GM23248 (cell line): ENCODE data around the gene NGEF. TPM values are rescaled to one million over a fixed set of nuclear protein-coding genes. Genes with fewer than 3 reads are reported as not detected.

Experiments used
- DNase-seq: peaks from one replicate; pipeline ENCODE4 v3.0.0-alpha.2; 2015
- H2AFZ ChIP-seq: fragments of 200-600 bp; sonication (generic); 2 replicates; pipeline ENCODE4 v1.6.1; 2016; ENCODE audit warnings: antibody characterized with exemption
- H3F3A ChIP-seq: fragments of 200-600 bp; sonication (generic); 2 replicates; pipeline ENCODE4 v1.6.1; 2016; ENCODE audit warnings: mild to moderate bottlenecking, antibody characterized with exemption, mixed run types; ENCODE audit not compliant: insufficient read depth
- H3K27ac ChIP-seq: fragments of 200-600 bp; sonication (generic); 2 replicates; pipeline ENCODE4 v1.5.1; 2016; ENCODE audit warnings: mild to moderate bottlenecking
- H3K27me3 ChIP-seq: fragments of 200-600 bp; sonication (generic); replicated peaks from 2 replicates; pipeline ENCODE4 v1.6.1; 2016; ENCODE audit warnings: mild to moderate bottlenecking; ENCODE audit not compliant: insufficient read depth
- H3K36me3 ChIP-seq: fragments of 200-600 bp; sonication (generic); 2 replicates; pipeline ENCODE4 v1.6.1; 2016; ENCODE audit warnings: low read depth, mild to moderate bottlenecking
- H3K4me1 ChIP-seq: fragments of 200-600 bp; sonication (generic); 2 replicates; pipeline ENCODE4 v1.6.1; 2016; ENCODE audit warnings: mild to moderate bottlenecking; ENCODE audit not compliant: insufficient read depth
- H3K4me2 ChIP-seq: fragments of 200-600 bp; sonication (generic); one replicate; pipeline ENCODE4 v1.6.1; 2016; ENCODE audit warnings: mild to moderate bottlenecking; ENCODE audit not compliant: unreplicated experiment
- H3K4me3 ChIP-seq: fragments of 200-600 bp; sonication (generic); 2 replicates; pipeline ENCODE4 v1.5.1; 2016; ENCODE audit warnings: mild to moderate bottlenecking
- H3K79me2 ChIP-seq: fragments of 200-600 bp; sonication (generic); 2 replicates; pipeline ENCODE4 v1.6.1; 2016; ENCODE audit warnings: mild to moderate bottlenecking; ENCODE audit not compliant: insufficient read depth
- H3K9ac ChIP-seq: fragments of 200-600 bp; sonication (generic); 2 replicates; pipeline ENCODE4 v1.6.1; 2016; ENCODE audit warnings: mild to moderate bottlenecking
- H3K9me2 ChIP-seq: fragments of 200-600 bp; sonication (generic); 2 replicates; pipeline ENCODE4 v1.6.1; 2016; ENCODE audit warnings: mixed run types, mild to moderate bottlenecking, moderate library complexity; ENCODE audit not compliant: insufficient read depth
- H3K9me3 ChIP-seq: fragments of 200-600 bp; sonication (generic); one replicate; pipeline ENCODE4 v1.6.1; 2017; ENCODE audit warnings: low read depth
- H4K20me1 ChIP-seq: fragments of 200-600 bp; sonication (generic); 2 replicates; pipeline ENCODE4 v1.6.0; 2016; ENCODE audit not compliant: insufficient read depth
- EZH2 ChIP-seq: fragments of 200-600 bp; sonication (generic); IDR thresholded peaks from 2 replicates; pipeline ENCODE4 v1.6.1; 2018; ENCODE audit warnings: antibody characterized with exemption, mild to moderate bottlenecking; ENCODE audit not compliant: insufficient read depth, poor library complexity, severe bottlenecking
- EZH2phosphoT487 ChIP-seq: fragments of 200-600 bp; sonication (generic); IDR thresholded peaks from 2 replicates; pipeline ENCODE4 v1.6.1; 2018; ENCODE audit warnings: antibody characterized with exemption, moderate library complexity, mild to moderate bottlenecking, low read depth; ENCODE audit not compliant: insufficient read depth
- WGBS, 2 experiments: methylation state at CpG; one replicate each; pipeline ENCODE4 v1.1.6; 2015 to 2017; ENCODE audit warnings: low lambda C conversion rate in 2 of 2, low coverage in 1 of 2; ENCODE audit errors: missing lambda C conversion rate in 2 of 2; 5-methylcytosine and 5-hydroxymethylcytosine counted together
- in situ Hi-C: fragments of 300-500 bp; cut with MboI; formaldehyde crosslinking; loops from 2 replicates; pipeline ENCODE4 v1.15.0; 2020
- polyA plus RNA-seq: library from polyadenylated mRNA; unstranded; fragments of >200 nt; fragmentation: Nextera tagmentation; extraction: Ambion mirVana; gene quantifications from 2 replicates; pipeline ENCODE4 v1.2.1, GENCODE V29; 2016
- total RNA-seq: library from RNA; depleted of rRNA; stranded (reverse); fragments of >200 nt; shearing (Covaris generic); gene quantifications from 2 replicates; pipeline ENCODE4 v1.2.3, GENCODE V29; 2014

The NGEF gene
- total and polyA plus RNA-seq, 2 experiments from 2014 or later = 0.43 TPM; not detected in 1

DNA sequence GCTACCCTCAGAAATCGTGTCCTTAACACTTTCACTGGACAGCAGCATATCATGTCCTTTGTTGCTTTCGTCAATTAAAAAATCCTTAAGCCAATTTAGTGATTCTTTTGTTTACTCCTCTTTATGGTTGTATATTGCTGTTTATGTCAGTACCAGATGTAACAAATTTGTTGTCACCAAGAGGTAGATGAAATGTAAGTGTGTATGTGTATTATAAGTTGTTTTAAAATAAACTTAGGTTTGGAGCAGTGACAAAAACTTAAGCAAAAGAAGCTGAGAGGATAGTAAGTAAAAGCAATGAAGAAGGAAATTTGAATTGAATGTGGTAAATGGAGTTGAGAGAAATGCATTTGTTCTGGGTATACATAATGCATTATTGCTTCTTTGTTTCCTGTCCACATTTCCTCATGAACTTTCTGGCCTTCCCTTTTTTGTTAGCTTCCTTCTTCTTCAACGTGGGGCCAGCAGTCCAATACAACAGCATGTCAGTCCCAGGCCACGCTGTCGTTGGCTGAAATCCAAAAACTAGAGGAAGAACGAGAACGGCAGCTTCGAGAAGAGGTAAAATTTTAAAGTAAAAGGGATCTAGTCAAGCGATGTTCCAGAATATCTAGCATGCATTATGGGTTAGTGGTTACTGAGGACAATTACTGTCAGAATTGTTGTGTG is 173.5 kb downstream of the NGEF start:
- H3K27me3 ChIP-seq = no peaks in the 10 kb centered on the region
- H3K4me3 ChIP-seq = no peak overlapping the region
- TF ChIP-seq EZH2phosphoT487 (no peak), EZH2 (no peak)
- no peaks in the 10 kb centered on the region for H3K9me2 ChIP-seq
- DNase-seq = no peak
- in situ Hi-C loops = no loop called here
- H3K27ac ChIP-seq = no peak overlapping the region
- H3K4me1 ChIP-seq = peaks cover 10% of the 10 kb centered on the region
- H3K4me2 ChIP-seq = no peak overlapping the region
- H3K9ac ChIP-seq = no peak overlapping the region
- H3K36me3 ChIP-seq = peaks cover 32% of the 10 kb centered on the region
- no peak overlapping the region for H2AFZ ChIP-seq
- no peaks in the 10 kb centered on the region for H3K9me3 ChIP-seq
- WGBS, 2 experiments = 76 to 81% methylated on average over 9 of the region's 9 CpGs
- H3K79me2 ChIP-seq = peaks cover 27% of the 10 kb centered on the region
- H3F3A ChIP-seq = no peaks in the 10 kb centered on the region; the same call in 1 of the 2 replicates
- H4K20me1 ChIP-seq = no peaks in the 10 kb centered on the region

DNA sequence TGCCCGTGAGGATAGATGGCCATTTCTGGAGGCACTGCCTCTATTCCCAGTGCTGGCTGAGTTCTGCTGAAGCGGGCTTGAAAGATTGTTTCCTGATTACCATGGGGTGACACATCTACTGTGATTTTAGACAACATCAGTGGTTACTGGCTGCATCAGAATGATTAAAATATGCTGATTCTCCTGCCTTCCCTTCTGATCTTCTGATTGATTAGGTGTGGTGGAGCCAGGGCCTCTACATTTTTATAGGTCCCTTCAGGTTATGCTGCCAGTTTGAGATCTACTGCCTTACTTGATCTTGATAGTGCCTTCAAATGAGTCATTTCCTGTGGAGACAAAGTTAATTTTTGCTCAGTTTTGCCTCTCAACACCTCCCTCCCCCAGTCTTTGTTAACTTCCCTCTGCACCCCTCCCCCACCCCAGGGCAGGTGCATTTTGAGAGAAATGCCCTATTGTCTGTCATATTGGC is 174.6 kb downstream of the NGEF start:
- peaks cover 10% of the 10 kb centered on the region for H3K4me1 ChIP-seq
- no peaks in the 10 kb centered on the region for H4K20me1 ChIP-seq
- no peaks in the 10 kb centered on the region; the same call in 1 of the 2 replicates for H3F3A ChIP-seq
- TF ChIP-seq EZH2phosphoT487 (no peak), EZH2 (no peak)
- H3K9me2 ChIP-seq = no peaks in the 10 kb centered on the region
- H3K79me2 ChIP-seq = peaks cover 27% of the 10 kb centered on the region
- no peaks in the 10 kb centered on the region for H3K27me3 ChIP-seq
- no peak overlapping the region for H2AFZ ChIP-seq
- H3K36me3 ChIP-seq = peaks cover 25% of the 10 kb centered on the region
- 84 to 91% methylated on average over 2 of the region's 2 CpGs for WGBS, 2 experiments
- no peak overlapping the region for H3K9ac ChIP-seq
- H3K4me2 ChIP-seq = no peak overlapping the region
- H3K4me3 ChIP-seq = no peak overlapping the region
- in situ Hi-C loops = no loop called here
- no peaks in the 10 kb centered on the region for H3K9me3 ChIP-seq
- DNase-seq = peak; percentile 26
- H3K27ac ChIP-seq = no peak overlapping the region

DNA sequence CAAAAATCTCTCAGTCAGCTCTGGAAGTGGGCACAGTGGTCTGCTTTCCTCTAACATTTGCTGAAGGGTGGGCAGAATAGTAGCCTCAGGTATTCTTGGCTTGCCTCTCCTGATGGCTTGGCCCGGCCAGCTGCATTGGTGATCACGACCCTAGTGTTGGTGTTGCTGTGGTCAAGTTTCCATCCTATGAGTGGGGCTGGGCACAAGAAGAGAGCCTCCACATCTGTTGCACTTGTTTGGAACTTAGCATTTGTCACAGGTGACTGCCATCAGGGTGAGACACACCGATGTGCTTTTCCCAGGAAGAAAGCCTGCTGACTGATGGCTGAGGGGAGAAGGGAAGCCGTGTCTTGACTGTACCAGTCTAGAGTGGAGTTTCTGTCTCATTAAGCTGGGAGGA is 176.1 kb downstream of the NGEF start:
- no peaks in the 10 kb centered on the region for H3K9me3 ChIP-seq
- no peaks in the 10 kb centered on the region; the same call in 1 of the 2 replicates for H3F3A ChIP-seq
- peaks cover 23% of the 10 kb centered on the region for H3K79me2 ChIP-seq
- H2AFZ ChIP-seq = no peak overlapping the region
- H3K27me3 ChIP-seq = no peaks in the 10 kb centered on the region
- peaks cover 28% of the 10 kb centered on the region for H3K36me3 ChIP-seq
- no peaks in the 10 kb centered on the region for H3K9me2 ChIP-seq
- no peak for DNase-seq
- H3K4me3 ChIP-seq = no peak overlapping the region
- peaks cover 10% of the 10 kb centered on the region for H3K4me1 ChIP-seq
- in situ Hi-C loops = no loop called here
- TF ChIP-seq EZH2phosphoT487 (no peak), EZH2 (no peak)
- H3K9ac ChIP-seq = no peak overlapping the region
- no peak overlapping the region for H3K4me2 ChIP-seq
- no peaks in the 10 kb centered on the region for H4K20me1 ChIP-seq
- H3K27ac ChIP-seq = no peak overlapping the region
- 88 to 94% methylated on average over 4 of the region's 4 CpGs for WGBS, 2 experiments

DNA sequence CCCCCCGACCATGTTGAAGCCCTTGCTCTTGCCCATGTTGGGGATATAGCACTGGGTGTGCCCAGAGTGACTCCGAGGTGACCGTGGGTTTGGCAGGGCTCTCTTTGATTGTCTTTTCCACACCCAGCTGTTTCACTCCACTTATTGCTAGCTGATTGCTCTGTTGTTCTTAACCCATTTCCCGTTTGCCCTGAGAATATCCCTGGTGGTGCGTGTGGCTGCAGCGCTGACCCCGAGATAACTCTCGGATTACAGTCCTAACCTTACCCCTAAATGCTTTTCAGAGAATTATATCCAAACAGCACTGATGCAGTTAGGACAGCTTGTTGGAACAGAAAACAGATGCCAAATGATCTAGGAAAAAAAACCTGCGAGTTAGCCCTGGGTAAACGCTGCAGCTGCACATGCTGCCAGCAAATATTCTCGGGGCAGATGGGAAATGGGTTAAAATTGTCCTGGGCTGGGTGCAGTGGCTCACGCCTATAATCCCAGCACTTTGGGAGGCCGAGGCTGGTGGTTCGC is 177.3 kb downstream of the NGEF start:
- no peaks in the 10 kb centered on the region for H3K9me3 ChIP-seq
- TF ChIP-seq EZH2phosphoT487 (no peak), EZH2 (no peak)
- H3K4me2 ChIP-seq = no peak overlapping the region
- DNase-seq = no peak
- WGBS, 2 experiments = 73 to 75% methylated on average over 14 of the region's 14 CpGs
- in situ Hi-C loops = no loop called here
- peaks cover 31% of the 10 kb centered on the region for H3K79me2 ChIP-seq
- H4K20me1 ChIP-seq = no peaks in the 10 kb centered on the region
- H3K27ac ChIP-seq = no peak overlapping the region
- H2AFZ ChIP-seq = no peak overlapping the region
- H3K27me3 ChIP-seq = no peaks in the 10 kb centered on the region
- no peak overlapping the region for H3K9ac ChIP-seq
- peaks cover 10% of the 10 kb centered on the region for H3K4me1 ChIP-seq
- no peaks in the 10 kb centered on the region; the same call in 1 of the 2 replicates for H3F3A ChIP-seq
- peaks cover 39% of the 10 kb centered on the region for H3K36me3 ChIP-seq
- no peaks in the 10 kb centered on the region for H3K9me2 ChIP-seq
- H3K4me3 ChIP-seq = no peak overlapping the region
